H9 (cell line): ENCODE measurements around the gene S100A7A. TPM values are rescaled to one million over a fixed set of nuclear protein-coding genes. Genes with fewer than 3 reads are reported as not detected.

ENCODE experiments used
- DNase-seq: peaks from one replicate; pipeline ENCODE4 v3.0.0-alpha.2; 2017
- H2AFZ ChIP-seq: one replicate; pipeline ENCODE4 v1.6.1; 2013; ENCODE audit warnings: mild to moderate bottlenecking, low read length, control low read depth, moderate library complexity
- H2AK5ac ChIP-seq: 2 replicates; pipeline ENCODE4 v1.6.1; 2013; ENCODE audit warnings: low read length, control low read depth, mixed read lengths; ENCODE audit not compliant: insufficient read length
- H2BK120ac ChIP-seq: one replicate; pipeline ENCODE4 v1.6.1; 2013; ENCODE audit warnings: low read depth, mild to moderate bottlenecking, low read length, control low read depth, inconsistent platforms; ENCODE audit not compliant: poor library complexity, severe bottlenecking
- H2BK12ac ChIP-seq: 2 replicates; pipeline ENCODE4 v1.6.1; 2013; ENCODE audit warnings: low read length, control low read depth, mixed read lengths, low read depth; ENCODE audit not compliant: insufficient read length
- H2BK15ac ChIP-seq: 2 replicates; pipeline ENCODE4 v1.6.1; 2013; ENCODE audit warnings: low read depth, low read length, control low read depth
- H2BK20ac ChIP-seq: one replicate; pipeline ENCODE4 v1.6.1; 2013; ENCODE audit warnings: low read depth, mild to moderate bottlenecking, low read length, control low read depth, inconsistent platforms; ENCODE audit not compliant: poor library complexity, severe bottlenecking
- H2BK5ac ChIP-seq: 2 replicates; pipeline ENCODE4 v1.6.1; 2013; ENCODE audit warnings: low read length, control low read depth, mixed read lengths; ENCODE audit not compliant: insufficient read length
- H3K14ac ChIP-seq: 2 replicates; pipeline ENCODE4 v1.6.1; 2013; ENCODE audit warnings: low read length, control low read depth; ENCODE audit not compliant: insufficient read depth
- H3K18ac ChIP-seq: 2 replicates; pipeline ENCODE4 v1.6.1; 2013; ENCODE audit warnings: low read depth, mild to moderate bottlenecking, mixed read lengths, low read length, control low read depth; ENCODE audit not compliant: insufficient read length
- H3K23ac ChIP-seq: 2 replicates; pipeline ENCODE4 v1.6.1; 2013; ENCODE audit warnings: low read length, control low read depth, mixed read lengths, low read depth; ENCODE audit not compliant: insufficient read length
- H3K23me2 ChIP-seq: 2 replicates; pipeline ENCODE4 v1.6.1; 2013; ENCODE audit warnings: low read depth, mild to moderate bottlenecking, mixed read lengths, low read length, control low read depth; ENCODE audit not compliant: insufficient read length, poor library complexity, severe bottlenecking
- H3K27ac ChIP-seq: 2 replicates; pipeline ENCODE4 v1.5.1; 2013; ENCODE audit warnings: low read length, control low read depth, mixed read lengths, low read depth; ENCODE audit not compliant: insufficient read length
- H3K27me3 ChIP-seq: 2 replicates; pipeline ENCODE4 v1.6.1; 2013; ENCODE audit warnings: low read length, control low read depth, inconsistent platforms; ENCODE audit not compliant: insufficient read depth
- H3K4ac ChIP-seq: 2 replicates; pipeline ENCODE4 v1.6.1; 2013; ENCODE audit warnings: low read depth, mild to moderate bottlenecking, control low read depth, inconsistent platforms, low read length, moderate library complexity
- H3K4me1 ChIP-seq: 2 replicates; pipeline ENCODE4 v1.6.1; 2013; ENCODE audit warnings: low read length, control low read depth, inconsistent platforms; ENCODE audit not compliant: insufficient read depth
- H3K4me2 ChIP-seq: 2 replicates; pipeline ENCODE4 v1.6.1; 2013; ENCODE audit warnings: low read length, control low read depth, mixed read lengths; ENCODE audit not compliant: insufficient read length, insufficient read depth
- H3K56ac ChIP-seq: 2 replicates; pipeline ENCODE4 v1.6.1; 2013; ENCODE audit warnings: low read depth, mild to moderate bottlenecking, mixed read lengths, low read length, control low read depth; ENCODE audit not compliant: insufficient read length
- H3K79me1 ChIP-seq: 2 replicates; pipeline ENCODE4 v1.6.1; 2013; ENCODE audit warnings: low read depth, mild to moderate bottlenecking, moderate library complexity, low read length, control low read depth, inconsistent platforms; ENCODE audit not compliant: insufficient read depth, poor library complexity, severe bottlenecking
- H3K79me2 ChIP-seq: 2 replicates; pipeline ENCODE4 v1.6.1; 2013; ENCODE audit warnings: low read length, control low read depth, inconsistent platforms; ENCODE audit not compliant: insufficient read depth
- H3K9ac ChIP-seq: 2 replicates; pipeline ENCODE4 v1.6.1; 2013; ENCODE audit warnings: low read length, control low read depth, mixed read lengths; ENCODE audit not compliant: insufficient read length; ENCODE audit errors: extremely low read depth
- H3K9me3 ChIP-seq: one replicate; pipeline ENCODE4 v1.6.1; 2013; ENCODE audit warnings: low read depth, low read length, inconsistent platforms; ENCODE audit not compliant: control insufficient read depth
- H3T11ph ChIP-seq: one replicate; pipeline ENCODE4 v1.6.1; 2013; ENCODE audit warnings: mild to moderate bottlenecking, low read length, control low read depth, inconsistent platforms
- H4K20me1 ChIP-seq: one replicate; pipeline ENCODE4 v1.6.1; 2013; ENCODE audit not compliant: control insufficient read depth, insufficient read length, insufficient read depth
- H4K5ac ChIP-seq: 2 replicates; pipeline ENCODE4 v1.6.1; 2013; ENCODE audit warnings: low read depth, mild to moderate bottlenecking, mixed read lengths, low read length, control low read depth; ENCODE audit not compliant: insufficient read length
- H4K8ac ChIP-seq: replicated peaks from 2 replicates; pipeline ENCODE4 v1.6.1; 2013; ENCODE audit warnings: low read length, control low read depth, mixed read lengths, low read depth; ENCODE audit not compliant: insufficient read length
- H4K91ac ChIP-seq: 2 replicates; pipeline ENCODE4 v1.6.1; 2013; ENCODE audit warnings: low read depth, mild to moderate bottlenecking, moderate library complexity, mixed read lengths, low read length, control low read depth; ENCODE audit not compliant: insufficient read length
- H3K27ac Mint-ChIP-seq, 3 experiments: 2 replicates in 2 of 3; 3 replicates in 1 of 3; pipeline ENCODE4 v1.8.0; 2020 to 2021; ENCODE audit warnings: mixed read lengths in 3 of 3, mild to moderate bottlenecking in 1 of 3, moderate library complexity in 1 of 3
- H3K27me3 Mint-ChIP-seq: 2 replicates; pipeline ENCODE4 v1.8.0; 2021; ENCODE audit warnings: low read depth, mild to moderate bottlenecking, moderate library complexity, mixed read lengths
- H3K36me3 Mint-ChIP-seq, 3 experiments: 2 replicates in 2 of 3; 3 replicates in 1 of 3; pipeline ENCODE4 v1.8.0; 2020 to 2021; ENCODE audit warnings: low read depth in 3 of 3, mixed read lengths in 3 of 3; ENCODE audit not compliant: insufficient read depth in 1 of 3
- H3K4me1 Mint-ChIP-seq, 2 experiments: 2 replicates each; pipeline ENCODE4 v1.8.0; 2020; ENCODE audit warnings: mixed read lengths in 2 of 2
- H3K4me3 Mint-ChIP-seq, 2 experiments: 2 replicates in 1 of 2; 3 replicates in 1 of 2; pipeline ENCODE4 v1.8.0; 2020 to 2021; ENCODE audit warnings: mild to moderate bottlenecking in 2 of 2, mixed read lengths in 2 of 2, moderate library complexity in 1 of 2
- H3K9me3 Mint-ChIP-seq, 2 experiments: 2 replicates in 1 of 2; 3 replicates in 1 of 2; pipeline ENCODE4 v1.8.0; 2020; ENCODE audit warnings: mild to moderate bottlenecking in 2 of 2, mixed read lengths in 2 of 2, moderate library complexity in 1 of 2
- WGBS: extraction: QIAGEN DNeasy Blood & Tissue Kit; methylation state at CpG from one replicate; pipeline ENCODE4 v1.1.7; 2013; ENCODE audit warnings: missing lambda C conversion rate, low lambda C conversion rate, mixed read lengths; ENCODE audit not compliant: insufficient read length; ENCODE audit errors: extremely low coverage; 5-methylcytosine and 5-hydroxymethylcytosine counted together
- total RNA-seq: library from RNA; stranded (reverse); gene quantifications from 2 replicates; pipeline ENCODE4 v1.2.1, GENCODE V29; 2021
- TF ChIP-seq, protein P1 (sequence below): fragments of 200-600 bp; sonication (generic); conservative IDR thresholded peaks from 3 replicates; pipeline ENCODE4 v1.8.0; 2021; ENCODE audit warnings: antibody characterized with exemption, mild to moderate bottlenecking

Gene S100A7A
- total RNA-seq, 1 experiment from 2014 or later = not detected

DNA sequence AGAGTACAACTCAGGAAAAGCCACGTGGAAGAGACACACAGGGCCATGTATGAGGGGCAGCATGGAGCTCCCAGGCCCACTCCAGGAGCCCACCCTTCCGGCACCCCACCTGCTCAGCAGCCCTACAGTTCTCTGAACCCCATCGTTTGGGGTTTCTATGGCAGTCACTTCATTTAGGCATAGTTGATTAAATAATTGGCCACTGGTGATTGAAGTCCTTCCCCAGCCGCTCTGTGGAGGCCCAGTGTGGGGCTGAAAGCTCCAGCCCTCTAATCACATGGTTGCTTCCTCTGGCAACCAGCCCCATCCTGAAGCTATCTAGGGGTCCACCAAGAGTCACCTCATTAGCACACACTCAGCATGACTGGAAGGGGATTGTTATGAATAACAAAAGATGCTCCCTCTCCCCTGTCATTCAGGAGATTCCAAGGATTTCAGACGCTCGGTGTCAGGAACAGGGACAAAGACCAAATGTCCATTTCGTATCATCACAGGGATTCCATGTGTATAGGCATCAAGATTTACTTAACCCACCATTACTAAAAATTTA, 12.2 kb upstream of the S100A7A start:
- DNase-seq = peak; percentile 25
- Histone ChIP-seq H3T11ph (no peak overlapping the region), H2BK12ac (no peak overlapping the region), H3K27me3 (no peaks in the 10 kb centered on the region), H2BK20ac (no peak overlapping the region), H4K20me1 (no peaks in the 10 kb centered on the region), H3K23me2 (no peaks in the 10 kb centered on the region), H2BK5ac (no peak overlapping the region), H3K23ac (no peak overlapping the region), H2BK120ac (no peak overlapping the region), H3K79me1 (no peaks in the 10 kb centered on the region), H3K4ac (no peak overlapping the region), H3K27ac (no peak overlapping the region), H3K4me2 (no peak overlapping the region), H3K9ac (no peak overlapping the region), H3K4me1 (peaks cover 3% of the 10 kb centered on the region; the same call in 1 of the 2 replicates), H3K18ac (no peak overlapping the region), H3K14ac (no peak overlapping the region), H4K91ac (no peak overlapping the region), H4K5ac (no peak overlapping the region), H3K56ac (no peak overlapping the region), H2AK5ac (no peak overlapping the region), H4K8ac (no peak overlapping the region), H3K79me2 (no peaks in the 10 kb centered on the region), H2AFZ (no peak overlapping the region), H2BK15ac (no peak overlapping the region), H3K9me3 (no peaks in the 10 kb centered on the region)
- no peak overlapping the region for H3K4me3 Mint-ChIP-seq
- peaks cover 0 to 3% (median 0%) of the 10 kb centered on the region in 3 experiments; a peak in 3 of 7 replicates for H3K36me3 Mint-ChIP-seq
- H3K4me1 Mint-ChIP-seq = peaks cover 7 to 24% of the 10 kb centered on the region in 2 experiments; a peak in 3 of 4 replicates
- H3K27ac Mint-ChIP-seq = no peak overlapping the region
- TF ChIP-seq, protein P1, sequence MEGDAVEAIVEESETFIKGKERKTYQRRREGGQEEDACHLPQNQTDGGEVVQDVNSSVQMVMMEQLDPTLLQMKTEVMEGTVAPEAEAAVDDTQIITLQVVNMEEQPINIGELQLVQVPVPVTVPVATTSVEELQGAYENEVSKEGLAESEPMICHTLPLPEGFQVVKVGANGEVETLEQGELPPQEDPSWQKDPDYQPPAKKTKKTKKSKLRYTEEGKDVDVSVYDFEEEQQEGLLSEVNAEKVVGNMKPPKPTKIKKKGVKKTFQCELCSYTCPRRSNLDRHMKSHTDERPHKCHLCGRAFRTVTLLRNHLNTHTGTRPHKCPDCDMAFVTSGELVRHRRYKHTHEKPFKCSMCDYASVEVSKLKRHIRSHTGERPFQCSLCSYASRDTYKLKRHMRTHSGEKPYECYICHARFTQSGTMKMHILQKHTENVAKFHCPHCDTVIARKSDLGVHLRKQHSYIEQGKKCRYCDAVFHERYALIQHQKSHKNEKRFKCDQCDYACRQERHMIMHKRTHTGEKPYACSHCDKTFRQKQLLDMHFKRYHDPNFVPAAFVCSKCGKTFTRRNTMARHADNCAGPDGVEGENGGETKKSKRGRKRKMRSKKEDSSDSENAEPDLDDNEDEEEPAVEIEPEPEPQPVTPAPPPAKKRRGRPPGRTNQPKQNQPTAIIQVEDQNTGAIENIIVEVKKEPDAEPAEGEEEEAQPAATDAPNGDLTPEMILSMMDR = no peak
- peaks cover 6% of the 10 kb centered on the region in 2 experiments for H3K9me3 Mint-ChIP-seq
- peaks cover 38% of the 10 kb centered on the region for H3K27me3 Mint-ChIP-seq
- no CpG with 5 or more reads among the region's 7 CpGs for WGBS
